ENCODE measurements around the gene TFAP2C.

The TFAP2C gene

GRCh38 chr20:56628873-56629463 is at the start of gene TFAP2C:
Gene TFAP2C, plus strand, starts transcription at chr20:56629306. Its CDS starts 239 bp downstream, at chr20:56629545.
- DNase-seq (ENCODE audit: low read depth, low spot score), result no peak

GRCh38 chr20:56580226-56580625 is 48.9 kb upstream of the TFAP2C start:
- DNase-seq (ENCODE audit: low read depth, low spot score), result no peak

- DNase-seq (ENCODE audit: low read depth, low spot score), result no peak
These were observed 47.4 kb upstream of the TFAP2C start for GRCh38 chr20:56581701-56582100.

- no peak for DNase-seq (ENCODE audit: low read depth, low spot score)
These were observed 46.6 kb upstream of the TFAP2C start for GRCh38 chr20:56582542-56582941.

GRCh38 chr20:56584916-56585315 is 44.2 kb upstream of the TFAP2C start:
- no peak for DNase-seq (ENCODE audit: low read depth, low spot score)

- DNase-seq (ENCODE audit: low read depth, low spot score), result no peak
These were observed 41.6 kb upstream of the TFAP2C start for GRCh38 chr20:56587307-56588041.

- no peak for DNase-seq (ENCODE audit: low read depth, low spot score)
These were observed 40.1 kb upstream of the TFAP2C start for GRCh38 chr20:56588996-56589395.

GRCh38 chr20:56589633-56590032 is 39.5 kb upstream of the TFAP2C start:
- DNase-seq (ENCODE audit: low read depth, low spot score), result no peak

GRCh38 chr20:56590888-56591287 is 38.2 kb upstream of the TFAP2C start:
- DNase-seq (ENCODE audit: low read depth, low spot score), result no peak

GRCh38 chr20:56592211-56592610 is 36.9 kb upstream of the TFAP2C start:
- DNase-seq (ENCODE audit: low read depth, low spot score), result no peak

- DNase-seq (ENCODE audit: low read depth, low spot score), result no peak
These were observed 36.3 kb upstream of the TFAP2C start for GRCh38 chr20:56592817-56593216.

GRCh38 chr20:56595746-56596475 is 33.2 kb upstream of the TFAP2C start:
- DNase-seq (ENCODE audit: low read depth, low spot score), result peak; percentile 56

GRCh38 chr20:56601166-56601565 is 27.9 kb upstream of the TFAP2C start:
- DNase-seq (ENCODE audit: low read depth, low spot score), result no peak

GRCh38 chr20:56604673-56605072 is 24.4 kb upstream of the TFAP2C start:
- DNase-seq (ENCODE audit: low read depth, low spot score), result no peak

- DNase-seq (ENCODE audit: low read depth, low spot score), result no peak
These were observed 23.7 kb upstream of the TFAP2C start for GRCh38 chr20:56605261-56605996.

- DNase-seq (ENCODE audit: low read depth, low spot score), result no peak
These were observed 22.7 kb upstream of the TFAP2C start for GRCh38 chr20:56606174-56606945.

GRCh38 chr20:56607061-56607704 is 21.9 kb upstream of the TFAP2C start:
- DNase-seq (ENCODE audit: low read depth, low spot score), result no peak

GRCh38 chr20:56608376-56608775 is 20.7 kb upstream of the TFAP2C start:
- DNase-seq (ENCODE audit: low read depth, low spot score), result no peak

- DNase-seq (ENCODE audit: low read depth, low spot score), result no peak
These were observed 19.8 kb upstream of the TFAP2C start for GRCh38 chr20:56609321-56609720.

GRCh38 chr20:56610098-56610497 is 19.0 kb upstream of the TFAP2C start:
- no peak for DNase-seq (ENCODE audit: low read depth, low spot score)

- no peak for DNase-seq (ENCODE audit: low read depth, low spot score)
These were observed 14.9 kb upstream of the TFAP2C start for GRCh38 chr20:56614196-56614595.
